T-helper 2 cell treated with Interferon-gamma antibody and Interleukin-4, amounts not matched to agents 100 ng/mL and 5 ng/mL, for 36 hours (primary cell): Measurements from ENCODE around the gene MYO16. TPM values are rescaled to one million over a fixed set of nuclear protein-coding genes. Genes with fewer than 3 reads are reported as not detected.

Source experiments
- intact Hi-C: fragments of 100-400 bp; cut with micrococcal nuclease; formaldehyde crosslinking; loops from one replicate; pipeline ENCODE4 v1.15.1; 2023
- total RNA-seq: library from RNA; stranded (reverse); gene quantifications from 2 replicates; pipeline ENCODE4 v1.2.3, GENCODE V29; 2022

MYO16 gene
- total RNA-seq, 1 donor from 2014 or later: not detected

- intact Hi-C loops: loop anchor here (10.0 kb wide), 1 partner anchor 569 kb away; the partner anchor contains the start of gene IRS2
Observed at GRCh38 chr13:109215377-109215776, 586.0 kb downstream of the MYO16 start.

GRCh38 chr13:109217510-109217909 lies 588.1 kb downstream of the MYO16 start:
- intact Hi-C loops: loop anchor here (10.0 kb wide), 1 partner anchor 567 kb away; the partner anchor contains the start of gene IRS2

- intact Hi-C loops: no loop called here
Observed at GRCh38 chr13:109220631-109221030, 591.2 kb downstream of the MYO16 start.

GRCh38 chr13:109224033-109224432 lies 594.6 kb downstream of the MYO16 start:
- intact Hi-C loops: no loop called here

- intact Hi-C loops: no loop called here
Observed at GRCh38 chr13:109226631-109227030, 597.2 kb downstream of the MYO16 start.

- intact Hi-C loops: no loop called here
Observed at GRCh38 chr13:109227344-109227940, 598.0 kb downstream of the MYO16 start.

GRCh38 chr13:109228211-109228610 lies 598.8 kb downstream of the MYO16 start:
- intact Hi-C loops: no loop called here

- intact Hi-C loops: no loop called here
Observed at GRCh38 chr13:109231888-109232287, 602.5 kb downstream of the MYO16 start.

- intact Hi-C loops: no loop called here
Observed at GRCh38 chr13:109233293-109233692, 603.9 kb downstream of the MYO16 start.

GRCh38 chr13:109235901-109236300 lies 606.5 kb downstream of the MYO16 start:
- intact Hi-C loops: no loop called here

GRCh38 chr13:109241160-109241559 lies 611.7 kb downstream of the MYO16 start:
- intact Hi-C loops: no loop called here

GRCh38 chr13:109243311-109243951 lies 614.0 kb downstream of the MYO16 start:
- intact Hi-C loops: no loop called here

- intact Hi-C loops: no loop called here
Observed at GRCh38 chr13:109244566-109244965, 615.2 kb downstream of the MYO16 start.

GRCh38 chr13:109246001-109246400 lies 616.6 kb downstream of the MYO16 start:
- intact Hi-C loops: no loop called here

GRCh38 chr13:109249780-109250528 lies 620.5 kb downstream of the MYO16 start:
- intact Hi-C loops: no loop called here

- intact Hi-C loops: no loop called here
Observed at GRCh38 chr13:109251956-109252355, 622.5 kb downstream of the MYO16 start.

- intact Hi-C loops: no loop called here
Observed at GRCh38 chr13:109253316-109253715, 623.9 kb downstream of the MYO16 start.

- intact Hi-C loops: no loop called here
Observed at GRCh38 chr13:109254274-109254673, 624.9 kb downstream of the MYO16 start.

- intact Hi-C loops: no loop called here
Observed at GRCh38 chr13:109255141-109255856, 625.9 kb downstream of the MYO16 start.

- intact Hi-C loops: no loop called here
Observed at GRCh38 chr13:109256866-109257760, 627.7 kb downstream of the MYO16 start.
